Stomach (tissue), 9 donors: ENCODE measurements around the gene KPNA1. TPM values are rescaled to one million over a fixed set of nuclear protein-coding genes. Genes with fewer than 3 reads are reported as not detected.
"Not testable (repeated sequence)": the region's sequence is repeated elsewhere in the genome, so short reads cannot be mapped to it uniquely, and the experiment has no call there.

Experiments
- DNase-seq, 2 donors: peaks; one replicate each; pipeline versions ENCODE4 v3.0.0 to v3.0.0-alpha.2; 2013 to 2019
- H3K27ac ChIP-seq, 5 donors: fragments of 200-600 bp in 4 of 5; sonication (generic) in 4 of 5; one replicate each; pipeline ENCODE4 v1.5.1; 2013 to 2019; ENCODE audit warnings: mild to moderate bottlenecking in 1 of 5, moderate library complexity in 1 of 5
- H3K27me3 ChIP-seq, 3 donors: fragments of 200-600 bp; sonication (generic); one replicate each; pipeline ENCODE4 v1.5.1; 2017 to 2019; ENCODE audit warnings: mixed run types in 1 of 3
- H3K36me3 ChIP-seq, 4 donors: fragments of 200-600 bp; sonication (generic); 1 replicate in 3 of 4; 2 replicates in 1 of 4; pipeline ENCODE4 v1.5.1; 2016 to 2019
- H3K4me1 ChIP-seq, 4 donors: fragments of 200-600 bp; sonication (generic); one replicate each; pipeline ENCODE4 v1.5.1; 2016 to 2019
- H3K4me3 ChIP-seq, 4 donors: fragments of 200-600 bp; sonication (generic) in 3 of 4; one replicate each; pipeline ENCODE4 v1.5.1; 2016 to 2019; ENCODE audit warnings: mild to moderate bottlenecking in 1 of 4
- H3K9me3 ChIP-seq, 4 donors: fragments of 200-600 bp; sonication (generic); one replicate each; pipeline ENCODE4 v1.5.1; 2016 to 2019
- EP300 ChIP-seq: sonication (generic); formaldehyde crosslinking; IDR thresholded peaks from one replicate; pipeline ENCODE4 v1.6.1; 2017; ENCODE audit warnings: antibody characterized with exemption
- POLR2A ChIP-seq, 4 donors: fragments of 450-650 bp; IDR thresholded peaks; one replicate each; pipeline ENCODE4 v1.6.1; 2016; ENCODE audit warnings: antibody characterized with exemption in 4 of 4, control low read depth in 2 of 4, mild to moderate bottlenecking in 1 of 4, moderate library complexity in 1 of 4
- POLR2AphosphoS5 ChIP-seq, 3 donors: sonication (generic); formaldehyde crosslinking; IDR thresholded peaks; one replicate each; pipeline ENCODE4 v1.6.1; 2016; ENCODE audit warnings: antibody characterized with exemption in 3 of 3
- WGBS, 5 donors: extraction: QIAGEN DNeasy Blood & Tissue Kit in 3 of 5; methylation state at CpG; one replicate each; pipeline versions ENCODE4 v1.1.5 to v1.1.7; 2013 to 2018; 5-methylcytosine and 5-hydroxymethylcytosine counted together
- intact Hi-C: fragments of 100-400 bp; cut with DNase I; formaldehyde crosslinking; loops from one replicate; pipeline ENCODE4 v1.15.1; 2023; ENCODE audit warnings: low total_unique reads
- polyA plus RNA-seq, 3 donors: library from polyadenylated mRNA; stranded (reverse); fragments of 200-250 nt; gene quantifications; one replicate each; pipeline ENCODE4 v1.2.3, GENCODE V29; 2013
- total RNA-seq, 5 donors: library from RNA; depleted of rRNA; stranded (reverse); fragments of >200 nt; gene quantifications; one replicate each; pipeline versions ENCODE4 v1.1.0 to v1.2.3, GENCODE V29; 2014 to 2016
- TF ChIP-seq, protein P1 (sequence below), 7 experiments: fragments of 450-650 bp in 4 of 7; fragments of 200-600 bp in 3 of 7; sonication (generic) in 3 of 7; IDR thresholded peaks; one replicate each; pipeline ENCODE4 v1.5.1; 2016 to 2019; ENCODE audit warnings: antibody characterized with exemption in 7 of 7, control low read depth in 2 of 7, mild to moderate bottlenecking in 1 of 7
- donor health status: healthy with polysubstance abuse.
- donor health status: Bipolar disorder and iron deficiency.
- donor health status: healthy.

Gene KPNA1
- total and polyA plus RNA-seq, 8 donors = 6.7 to 88.4 (median 32.0) TPM

DNA sequence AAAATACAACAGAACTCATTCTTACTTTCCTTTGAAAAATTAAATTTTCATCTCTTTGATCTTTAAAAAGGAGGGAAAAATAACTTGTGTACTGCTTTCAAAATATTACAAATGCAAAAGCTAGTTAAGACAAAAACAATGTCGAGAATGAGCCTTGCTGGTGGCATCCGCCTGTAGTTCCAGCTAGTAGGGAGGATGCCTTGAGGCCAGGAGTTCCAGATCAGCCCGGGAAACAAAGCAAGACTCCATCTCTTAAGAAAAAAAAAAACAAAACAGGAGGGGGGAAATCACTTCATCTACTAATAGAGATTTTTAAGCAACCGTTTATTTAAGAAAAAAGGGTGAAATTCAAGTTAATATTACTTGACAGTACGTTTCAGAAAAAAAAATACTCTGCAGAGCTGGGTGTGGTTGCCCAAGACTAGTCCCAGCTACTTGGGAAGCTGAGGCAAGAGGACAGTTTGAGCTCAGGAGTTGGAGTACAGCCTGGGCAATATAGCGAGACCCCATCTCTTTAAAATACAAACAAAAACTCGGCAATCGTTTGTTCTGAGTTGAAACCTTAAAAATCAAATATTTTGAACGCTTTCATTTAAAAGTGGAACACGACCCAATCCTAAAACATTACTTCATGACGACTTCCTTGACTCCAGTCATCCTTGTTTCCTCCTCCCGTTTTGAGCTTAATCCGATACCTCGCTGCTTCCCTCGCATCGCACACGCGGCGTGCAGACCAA is 1.2 kb downstream of the KPNA1 start:
- intact Hi-C loops = no loop called here
- TF ChIP-seq POLR2A (IDR thresholded peaks at IDR 0.05) = no peak
- TF ChIP-seq EP300 = no peak
- TF ChIP-seq POLR2AphosphoS5 (IDR thresholded peaks at IDR 0.05) = peak in 1 of 3 donors; percentile 6
- TF ChIP-seq, protein P1, sequence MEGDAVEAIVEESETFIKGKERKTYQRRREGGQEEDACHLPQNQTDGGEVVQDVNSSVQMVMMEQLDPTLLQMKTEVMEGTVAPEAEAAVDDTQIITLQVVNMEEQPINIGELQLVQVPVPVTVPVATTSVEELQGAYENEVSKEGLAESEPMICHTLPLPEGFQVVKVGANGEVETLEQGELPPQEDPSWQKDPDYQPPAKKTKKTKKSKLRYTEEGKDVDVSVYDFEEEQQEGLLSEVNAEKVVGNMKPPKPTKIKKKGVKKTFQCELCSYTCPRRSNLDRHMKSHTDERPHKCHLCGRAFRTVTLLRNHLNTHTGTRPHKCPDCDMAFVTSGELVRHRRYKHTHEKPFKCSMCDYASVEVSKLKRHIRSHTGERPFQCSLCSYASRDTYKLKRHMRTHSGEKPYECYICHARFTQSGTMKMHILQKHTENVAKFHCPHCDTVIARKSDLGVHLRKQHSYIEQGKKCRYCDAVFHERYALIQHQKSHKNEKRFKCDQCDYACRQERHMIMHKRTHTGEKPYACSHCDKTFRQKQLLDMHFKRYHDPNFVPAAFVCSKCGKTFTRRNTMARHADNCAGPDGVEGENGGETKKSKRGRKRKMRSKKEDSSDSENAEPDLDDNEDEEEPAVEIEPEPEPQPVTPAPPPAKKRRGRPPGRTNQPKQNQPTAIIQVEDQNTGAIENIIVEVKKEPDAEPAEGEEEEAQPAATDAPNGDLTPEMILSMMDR (IDR thresholded peaks at IDR 0.05) = no peak
- WGBS, 5 donors = 9 to 13% (median 11%) methylated on average over 19 of the region's 19 CpGs
- H3K27ac ChIP-seq = peak overlapping the region; percentile 93 to 99 (median 99)
- H3K4me1 ChIP-seq = peaks cover 21 to 57% (median 42%) of the 10 kb centered on the region in 4 donors
- H3K36me3 ChIP-seq = no peaks in the 10 kb centered on the region
- DNase-seq = no peak
- H3K27me3 ChIP-seq = no peaks in the 10 kb centered on the region
- no peaks in the 10 kb centered on the region for H3K9me3 ChIP-seq
- H3K4me3 ChIP-seq = peak overlapping the region; percentile 58 to 92 (median 82)

DNA sequence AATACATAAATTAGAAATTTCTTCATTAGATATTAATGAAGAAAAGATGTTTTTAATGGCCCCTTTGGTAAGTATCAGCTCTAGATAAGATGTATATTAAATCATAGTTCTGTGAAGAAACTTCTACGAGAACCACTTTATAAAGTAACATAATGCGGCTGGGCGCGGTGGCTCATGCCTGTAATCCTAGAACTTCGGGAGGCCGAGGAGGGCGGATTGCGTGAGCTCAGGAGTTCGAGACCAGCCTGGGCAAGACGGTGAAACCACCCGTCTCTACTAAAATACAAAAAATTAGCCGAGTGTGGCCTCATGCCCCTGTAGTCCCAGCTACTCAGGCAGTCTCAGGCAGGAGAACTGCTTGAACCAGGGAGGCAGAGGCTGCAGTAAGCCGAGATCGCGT is 2.5 kb downstream of the KPNA1 start:
- TF ChIP-seq POLR2A (IDR thresholded peaks at IDR 0.05) (no peak), POLR2AphosphoS5 (IDR thresholded peaks at IDR 0.05) (no peak), EP300 (no peak)
- TF ChIP-seq, protein P1 (IDR thresholded peaks at IDR 0.05) = no peak
- intact Hi-C loops = no loop called here
- no peaks in the 10 kb centered on the region for H3K27me3 ChIP-seq
- DNase-seq = no peak
- H3K27ac ChIP-seq = peak overlapping the region in 1 of 5 donors; percentile 99
- H3K9me3 ChIP-seq = no peaks in the 10 kb centered on the region
- H3K4me3 ChIP-seq = no peak overlapping the region
- H3K4me1 ChIP-seq = peaks cover 21 to 65% (median 45%) of the 10 kb centered on the region in 4 donors
- WGBS, 5 donors = 88 to 92% (median 91%) methylated on average over 15 of the region's 15 CpGs
- H3K36me3 ChIP-seq = no peaks in the 10 kb centered on the region

DNA sequence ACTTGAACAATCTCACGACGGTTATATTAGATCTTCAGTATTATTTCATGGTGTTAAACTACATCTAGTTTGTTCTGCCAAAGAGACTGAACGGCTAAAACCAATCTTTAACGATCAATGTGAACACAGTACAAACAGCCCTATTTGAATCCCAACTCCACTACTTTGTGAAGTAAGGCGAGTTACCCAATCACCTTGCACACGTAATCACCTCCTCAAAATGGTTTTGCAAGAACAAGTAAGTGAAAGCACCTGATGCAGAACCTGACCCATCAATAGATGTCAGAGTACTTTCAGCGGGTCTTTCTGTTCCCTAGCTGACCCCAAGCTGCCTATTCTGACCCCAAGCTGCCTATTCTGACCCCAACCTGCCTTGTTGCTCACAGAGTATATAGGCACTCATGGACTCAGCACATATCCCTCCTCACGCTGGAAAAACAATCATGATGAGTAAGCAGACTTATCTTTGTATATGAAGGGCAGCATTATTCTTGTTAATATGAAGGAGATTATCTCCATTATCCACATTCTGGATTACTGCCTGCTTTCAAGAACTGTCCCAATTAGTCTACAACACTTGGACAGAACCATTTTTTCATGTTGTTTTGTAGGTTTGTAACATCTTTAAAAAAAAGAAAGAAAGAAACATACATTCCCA is 3.7 kb downstream of the KPNA1 start:
- 70 to 82% (median 76%) methylated on average over 8 of the region's 8 CpGs for WGBS, 5 donors

DNA sequence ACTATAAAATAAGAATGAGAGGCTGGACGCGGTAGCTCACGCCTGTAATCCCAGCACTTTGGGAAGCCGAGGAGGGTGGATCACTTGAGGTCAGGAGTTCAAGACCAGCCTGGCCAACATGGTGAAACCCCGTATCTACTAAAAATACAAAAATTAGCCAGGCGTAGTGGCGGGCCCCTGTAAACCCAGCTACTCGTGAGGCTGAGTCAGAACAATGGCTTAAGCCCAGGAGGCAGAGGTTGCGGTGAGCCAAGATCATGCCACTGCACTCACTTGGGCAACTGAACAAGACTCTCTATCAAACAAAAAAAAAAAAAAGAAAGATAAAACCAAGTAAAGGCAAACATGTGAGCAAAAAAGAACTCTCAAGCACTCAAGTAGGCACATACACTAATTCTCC is 5.8 kb downstream of the KPNA1 start:
- 31 to 61% (median 56%) methylated on average over 9 of the region's 9 CpGs for WGBS, 5 donors
- TF ChIP-seq POLR2AphosphoS5 (IDR thresholded peaks at IDR 0.05) = peak in 1 of 3 donors; percentile 31
- peaks cover 21 to 80% (median 51%) of the 10 kb centered on the region in 4 donors for H3K4me1 ChIP-seq
- intact Hi-C loops, H3K27me3 ChIP-seq, H3K36me3 ChIP-seq, H3K4me3 ChIP-seq, H3K9me3 ChIP-seq: not testable (repeated sequence)
- peak overlapping the region; percentile 2 to 50 (median 45) for H3K27ac ChIP-seq
- DNase-seq = peak in 1 of 2 donors; percentile 69

More for the DNA sequence above, 3.7 kb downstream of the KPNA1 start:
- Histone ChIP-seq H3K27ac (no peak overlapping the region), H3K36me3 (no peaks in the 10 kb centered on the region), H3K4me1 (peaks cover 21 to 77% (median 51%) of the 10 kb centered on the region in 4 donors), H3K4me3 (no peak overlapping the region), H3K9me3 (no peaks in the 10 kb centered on the region), H3K27me3 (no peaks in the 10 kb centered on the region)
- intact Hi-C loops = no loop called here
- TF ChIP-seq EP300 (no peak), POLR2AphosphoS5 (IDR thresholded peaks at IDR 0.05) (no peak), POLR2A (IDR thresholded peaks at IDR 0.05) (no peak)
- TF ChIP-seq, protein P1 (IDR thresholded peaks at IDR 0.05) = no peak
- DNase-seq = no peak
